H1 (cell line): ENCODE measurements around the gene TGM1. TPM values are rescaled to one million over a fixed set of nuclear protein-coding genes. Genes with fewer than 3 reads are reported as not detected.
"Not testable (repeated sequence)": the region's sequence is repeated elsewhere in the genome, so short reads cannot be mapped to it uniquely, and the experiment has no call there.

Experiments
- CTCF ChIA-PET: fragments of 300-600 bp; sonication (Branson Sonifier 250); formaldehyde crosslinking; loops from one replicate; lab custom pipeline; 2021; ENCODE audit not compliant: partially characterized antibody; lab: Charles Lee
- POLR2A ChIA-PET: fragments of 300-600 bp; sonication (Branson Sonifier 250); formaldehyde crosslinking; loops from one replicate; lab custom pipeline; 2021; ENCODE audit warnings: inconsistent platforms; ENCODE audit not compliant: partially characterized antibody; lab: Charles Lee
- DNase-seq, 2 experiments: peaks; one replicate each; pipeline versions ENCODE4 v3.0.0 to v3.0.0-alpha.2; 2010 to 2022; ENCODE audit warnings: low spot score in 2 of 2, low read depth in 1 of 2, mixed read lengths in 1 of 2
- FAIRE-seq: peaks from 2 replicates; lab custom pipeline; 2011; peaks lifted over from hg19 to GRCh38; lab: Jason Lieb, UNC
- H2AFZ ChIP-seq: 2 replicates; pipeline ENCODE4 v1.8.1; 2012; ENCODE audit warnings: low read length, inconsistent platforms
- H2AK5ac ChIP-seq: 2 replicates; pipeline ENCODE4 v1.6.1; 2013; ENCODE audit warnings: low read depth, low read length
- H2BK120ac ChIP-seq: replicated peaks from 2 replicates; pipeline ENCODE3; 2013; ENCODE audit warnings: low read depth, low read length, inconsistent platforms
- H2BK12ac ChIP-seq: 2 replicates; pipeline ENCODE4 v1.6.1; 2013; ENCODE audit warnings: low read depth, low read length
- H2BK15ac ChIP-seq: 2 replicates; pipeline ENCODE4 v1.6.1; 2013; ENCODE audit warnings: low read length
- H2BK20ac ChIP-seq: 2 replicates; pipeline ENCODE4 v1.6.1; 2013; ENCODE audit warnings: low read length
- H2BK5ac ChIP-seq: 2 replicates; pipeline ENCODE4 v1.6.1; 2013; ENCODE audit warnings: low read depth, low read length
- H3K14ac ChIP-seq: 2 replicates; pipeline ENCODE4 v1.6.1; 2013; ENCODE audit warnings: inconsistent platforms; ENCODE audit not compliant: insufficient read length
- H3K18ac ChIP-seq: 2 replicates; pipeline ENCODE4 v1.6.1; 2013; ENCODE audit warnings: low read length; ENCODE audit errors: extremely low read depth
- H3K23ac ChIP-seq: 2 replicates; pipeline ENCODE4 v1.6.1; 2013; ENCODE audit warnings: inconsistent platforms; ENCODE audit not compliant: insufficient read length
- H3K23me2 ChIP-seq: 2 replicates; pipeline ENCODE4 v1.6.1; 2013; ENCODE audit warnings: low read depth, low read length
- H3K27ac ChIP-seq: 2 replicates; pipeline ENCODE4 v1.6.1; 2011; ENCODE audit warnings: low read depth, low read length, inconsistent platforms
- H3K27me3 ChIP-seq, 4 experiments: replicated peaks in 1 of 4; 1 replicate in 1 of 4; 2 replicates in 3 of 4; pipeline versions ENCODE4 v1.6.1 to v1.8.1; 2011 to 2013; ENCODE audit warnings: low read length in 3 of 4, mild to moderate bottlenecking in 3 of 4, inconsistent platforms in 2 of 4, mixed read lengths in 2 of 4, moderate library complexity in 1 of 4; ENCODE audit not compliant: control insufficient read depth in 3 of 4, insufficient read depth in 3 of 4; ENCODE audit errors: extremely low read depth in 1 of 4
- H3K36me3 ChIP-seq, 4 experiments: 2 replicates each; pipeline versions ENCODE4 v1.6.1 to v1.8.1; 2011 to 2013; ENCODE audit warnings: mild to moderate bottlenecking in 4 of 4, low read length in 3 of 4, moderate library complexity in 2 of 4, control low read depth in 1 of 4, inconsistent platforms in 1 of 4; ENCODE audit not compliant: insufficient read depth in 4 of 4, control insufficient read depth in 2 of 4
- H3K4ac ChIP-seq: replicated peaks from 2 replicates; pipeline ENCODE3; 2013; ENCODE audit warnings: low read length, low read depth, mixed read lengths, inconsistent platforms; ENCODE audit not compliant: insufficient read length
- H3K4me1 ChIP-seq, 4 experiments: replicated peaks in 1 of 4; 1 replicate in 1 of 4; 2 replicates in 3 of 4; pipeline versions ENCODE4 v1.6.1 to v1.8.1; 2011 to 2013; ENCODE audit warnings: low read length in 3 of 4, inconsistent platforms in 2 of 4, mixed read lengths in 1 of 4; ENCODE audit not compliant: insufficient read depth in 4 of 4, control insufficient read depth in 3 of 4
- H3K4me2 ChIP-seq, 2 experiments: 2 replicates each; pipeline versions ENCODE4 v1.6.1 to v1.8.1; 2011 to 2013; ENCODE audit warnings: low read depth in 2 of 2, low read length in 2 of 2, control low read depth in 1 of 2, inconsistent platforms in 1 of 2, mild to moderate bottlenecking in 1 of 2; ENCODE audit not compliant: insufficient read depth in 1 of 2
- H3K4me3 ChIP-seq, 4 experiments: fragments of 200-600, 300-600 bp in 1 of 4; sonication (generic), shearing (Covaris generic), sonication (Bioruptor Twin) in 1 of 4; 2 replicates each; pipeline versions ENCODE4 v1.5.1 to v1.8.1; 2011 to 2016; ENCODE audit warnings: low read length in 4 of 4, low read depth in 3 of 4, control low read depth in 2 of 4, inconsistent platforms in 2 of 4, mild to moderate bottlenecking in 2 of 4, mixed read lengths in 1 of 4, moderate library complexity in 1 of 4; ENCODE audit not compliant: insufficient read depth in 2 of 4; ENCODE audit errors: extremely low read depth in 1 of 4
- H3K56ac ChIP-seq: replicated peaks from 2 replicates; pipeline ENCODE3; 2013; ENCODE audit warnings: low read depth, mild to moderate bottlenecking, mixed read lengths, low read length, inconsistent platforms; ENCODE audit not compliant: insufficient read length
- H3K79me1 ChIP-seq: 2 replicates; pipeline ENCODE4 v1.6.1; 2013; ENCODE audit warnings: low read depth, low read length, control low read depth
- H3K79me2 ChIP-seq, 2 experiments: 2 replicates each; pipeline versions ENCODE4 v1.6.1 to v1.8.1; 2012 to 2013; ENCODE audit warnings: low read length in 2 of 2, mild to moderate bottlenecking in 2 of 2, inconsistent platforms in 1 of 2; ENCODE audit not compliant: insufficient read depth in 2 of 2, control insufficient read depth in 1 of 2
- H3K9ac ChIP-seq, 4 experiments: replicated peaks in 1 of 4; 1 replicate in 1 of 4; 2 replicates in 3 of 4; pipeline versions ENCODE4 v1.6.1 to v1.8.1; 2011 to 2013; ENCODE audit warnings: low read depth in 3 of 4, low read length in 3 of 4, control low read depth in 2 of 4, mild to moderate bottlenecking in 2 of 4, moderate library complexity in 2 of 4, inconsistent platforms in 1 of 4; ENCODE audit errors: extremely low read depth in 1 of 4
- H3K9me3 ChIP-seq, 2 experiments: 2 replicates each; pipeline versions ENCODE4 v1.6.1 to v1.8.1; 2012 to 2013; ENCODE audit warnings: mild to moderate bottlenecking in 2 of 2, moderate library complexity in 2 of 2, control low read depth in 1 of 2, inconsistent platforms in 1 of 2, low read depth in 1 of 2, low read length in 1 of 2, mixed read lengths in 1 of 2; ENCODE audit not compliant: insufficient read depth in 2 of 2
- H4K20me1 ChIP-seq, 2 experiments: replicated peaks in 1 of 2; 2 replicates each; pipeline versions ENCODE3 to v1.8.1; 2011 to 2013; ENCODE audit warnings: inconsistent platforms in 2 of 2, low read length in 2 of 2, mild to moderate bottlenecking in 1 of 2; ENCODE audit not compliant: insufficient read depth in 2 of 2, control insufficient read depth in 1 of 2
- H4K5ac ChIP-seq: 2 replicates; pipeline ENCODE4 v1.6.1; 2013; ENCODE audit warnings: low read length, low read depth, mixed read lengths, inconsistent platforms; ENCODE audit not compliant: insufficient read length
- H4K8ac ChIP-seq: 2 replicates; pipeline ENCODE4 v1.8.0; 2013; ENCODE audit warnings: mild to moderate bottlenecking, moderate library complexity, low read length, inconsistent platforms; ENCODE audit not compliant: insufficient read depth; ENCODE audit errors: extremely low read depth
- H4K91ac ChIP-seq: replicated peaks from 2 replicates; pipeline ENCODE3; 2013; ENCODE audit warnings: low read length, mixed read lengths, inconsistent platforms; ENCODE audit not compliant: insufficient read length
- WGBS, 2 experiments: shearing (Covaris generic) in 1 of 2; methylation state at CpG; one replicate each; pipeline versions ENCODE4 v1.1.6 to v1.1.7; 2013 to 2015; ENCODE audit warnings: low lambda C conversion rate in 2 of 2, mixed read lengths in 2 of 2, inconsistent platforms in 1 of 2, low coverage in 1 of 2, missing lambda C conversion rate in 1 of 2; ENCODE audit not compliant: insufficient replicate concordance in 2 of 2, insufficient coverage in 1 of 2, insufficient read length in 1 of 2; ENCODE audit errors: extremely low coverage in 1 of 2, missing lambda C conversion rate in 1 of 2; 5-methylcytosine and 5-hydroxymethylcytosine counted together
- polyA plus RNA-seq, 7 experiments: library from polyadenylated mRNA; depleted of rRNA in 3 of 7; stranded (reverse) in 5 of 7; unstranded in 2 of 7; fragments of >200 nt in 5 of 7; fragments of 200-250 nt in 2 of 7; gene quantifications; 1 replicate in 5 of 7; 2 replicates in 1 of 7; 4 replicates in 1 of 7; pipeline versions ENCODE4 v1.2.1 to v1.2.3, GENCODE V29; 2011 to 2013; ENCODE audit warnings: missing spikeins in 2 of 7, mixed read lengths in 2 of 7
- total RNA-seq: library from RNA; stranded (reverse); fragmentation: NEBNext Ultra II Directional; extraction: Animal tissue kit (Norgen Biotek cat#: 25700); gene quantifications from 2 replicates; pipeline ENCODE4 v1.2.1, GENCODE V29; 2021

The TGM1 gene
- total and polyA plus RNA-seq, 2 of the 8 experiments (the other 6 are each of a cell fraction or from before 2014, with no cell fraction given), result 1.8 to 2.2 TPM

DNA sequence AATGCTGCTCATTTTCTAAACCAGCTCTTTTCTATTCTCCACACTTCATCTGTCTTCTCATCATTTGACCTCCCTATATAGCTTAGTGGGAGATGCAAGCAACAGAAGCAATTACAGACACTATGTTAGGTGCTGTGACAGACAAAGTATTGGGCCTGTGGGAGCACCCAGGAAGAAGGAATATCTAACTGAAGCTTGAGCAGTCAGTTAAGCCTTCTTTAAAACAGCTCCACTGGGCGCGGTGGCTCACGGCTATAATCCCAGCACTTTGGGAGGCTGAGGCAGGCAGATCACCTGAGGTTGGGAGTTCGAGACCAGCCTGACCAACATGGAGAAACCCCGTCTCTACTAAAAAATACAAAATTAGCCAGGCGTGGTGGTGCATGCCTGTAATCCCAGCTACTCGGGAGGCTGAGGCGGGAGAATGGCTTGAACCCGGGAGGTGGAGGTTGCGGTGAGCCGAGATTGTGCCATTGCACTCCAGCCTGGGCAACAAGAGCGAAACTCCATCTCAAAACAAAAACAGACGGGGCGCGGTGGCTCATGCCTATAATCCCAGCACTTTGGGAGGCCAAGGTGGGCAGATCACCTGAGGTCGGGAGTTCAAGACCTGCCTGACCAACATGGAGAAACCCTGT is 59.6 kb downstream of the TGM1 start:
- POLR2A ChIA-PET, result interaction anchor here (0.7 to 5.0 kb wide), 9 partner anchors 8 to 102 kb away, joined by 3 to 24 read pairs (median 6); partner anchors contain the start of genes CHMP4A, IPO4, MDP1 and REC8
- H3K56ac ChIP-seq, H4K8ac ChIP-seq, H2BK20ac ChIP-seq, H2BK15ac ChIP-seq, H3K79me2 ChIP-seq, H4K20me1 ChIP-seq, FAIRE-seq, H3K14ac ChIP-seq, H4K91ac ChIP-seq, H3K23ac ChIP-seq, H3K27me3 ChIP-seq, H2AFZ ChIP-seq, H3K18ac ChIP-seq, H3K9me3 ChIP-seq, H3K23me2 ChIP-seq, H3K79me1 ChIP-seq, H3K4me1 ChIP-seq, DNase-seq: not testable (repeated sequence)
- Histone ChIP-seq H3K9ac (peak overlapping the region in 1 of 4 experiments; percentile 32; a peak in 1 of 7 replicates), H2BK5ac (peak overlapping the region; percentile 89; the same call in 1 of the 2 replicates), H3K36me3 (peaks cover 9 to 39% (median 25%) of the 10 kb centered on the region in 4 experiments; a peak in 7 of 8 replicates), H2BK12ac (peak overlapping the region; percentile 88; the same call in 1 of the 2 replicates), H3K4me2 (peak overlapping the region; percentile 45 to 48; a peak in 2 of 4 replicates), H3K4me3 (peak overlapping the region in 1 of 4 experiments; percentile 36; a peak in 2 of 8 replicates), H2AK5ac (0 out of 2 replicates have a peak overlapping the region, but pooled peaks have one; percentile 33), H3K27ac (peak overlapping the region; percentile 63; the same call in 1 of the 2 replicates), H3K4ac (peak overlapping the region; percentile 74), H2BK120ac (peak overlapping the region; percentile 86), H4K5ac (peak overlapping the region; percentile 50)
- CTCF ChIA-PET, result interaction anchor here (1.0 to 2.3 kb wide), 2 partner anchors 11 to 14 kb away, joined by 3 to 9 read pairs; partner anchors contain the start of gene CHMP4A
- WGBS, 2 experiments, result 88% methylated on average over 16 of the region's 16 CpGs; no CpG with 5 or more reads in 1 of the 2 experiments
